Nephron progenitor cell (in vitro differentiated cells): ENCODE results near the gene SOS1.

Experiments
- DNase-seq: peaks from one replicate; pipeline ENCODE4 v3.0.0; 2021
- H3K27ac Mint-ChIP-seq: 2 replicates; pipeline ENCODE4 v1.8.0; 2021; ENCODE audit warnings: mild to moderate bottlenecking, moderate library complexity, mixed read lengths
- H3K27me3 Mint-ChIP-seq: 2 replicates; pipeline ENCODE4 v1.8.0; 2021; ENCODE audit warnings: mild to moderate bottlenecking, low read depth, mixed read lengths; ENCODE audit not compliant: poor library complexity
- H3K36me3 Mint-ChIP-seq: 2 replicates; pipeline ENCODE4 v1.8.0; 2021; ENCODE audit warnings: low read depth, mixed read lengths
- H3K4me1 Mint-ChIP-seq: 2 replicates; pipeline ENCODE4 v1.8.0; 2021; ENCODE audit warnings: mixed read lengths
- H3K4me3 Mint-ChIP-seq: 2 replicates; pipeline ENCODE4 v1.8.0; 2021; ENCODE audit warnings: mild to moderate bottlenecking, moderate library complexity, mixed read lengths
- H3K9me3 Mint-ChIP-seq: 2 replicates; pipeline ENCODE4 v1.8.0; 2021; ENCODE audit warnings: mild to moderate bottlenecking, moderate library complexity, mixed read lengths
- TF ChIP-seq, protein P1 (sequence below): fragments of 200-600 bp; sonication (generic); IDR thresholded peaks from 2 replicates; pipeline ENCODE4 v1.5.0; 2021; ENCODE audit warnings: antibody characterized with exemption

SOS1 gene

DNA sequence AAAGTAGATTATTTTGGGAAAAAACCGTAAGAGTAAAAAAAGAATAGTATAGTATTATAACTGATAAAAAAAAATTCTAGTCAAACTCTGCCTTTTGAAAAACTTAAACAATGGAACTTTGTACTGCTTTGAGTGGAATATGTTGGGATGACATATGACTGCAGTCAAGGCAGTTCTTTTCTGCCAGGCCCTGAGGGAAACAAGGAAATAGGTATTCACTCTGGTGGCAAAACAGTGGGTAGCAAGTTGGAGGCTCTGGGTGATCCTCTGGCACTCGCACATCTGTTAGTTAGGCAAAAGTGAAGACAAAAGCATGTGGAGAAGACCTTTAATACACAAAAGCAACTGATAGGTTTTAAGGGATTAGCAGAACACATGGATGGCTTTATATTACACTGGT lies 129.0 kb downstream of the SOS1 start:
- Mint-ChIP-seq H3K4me1 (no peaks in the 10 kb centered on the region), H3K4me3 (no peak overlapping the region), H3K27ac (no peak overlapping the region), H3K36me3 (peaks cover 39% of the 10 kb centered on the region), H3K9me3 (no peaks in the 10 kb centered on the region), H3K27me3 (no peaks in the 10 kb centered on the region)
- TF ChIP-seq, protein P1, sequence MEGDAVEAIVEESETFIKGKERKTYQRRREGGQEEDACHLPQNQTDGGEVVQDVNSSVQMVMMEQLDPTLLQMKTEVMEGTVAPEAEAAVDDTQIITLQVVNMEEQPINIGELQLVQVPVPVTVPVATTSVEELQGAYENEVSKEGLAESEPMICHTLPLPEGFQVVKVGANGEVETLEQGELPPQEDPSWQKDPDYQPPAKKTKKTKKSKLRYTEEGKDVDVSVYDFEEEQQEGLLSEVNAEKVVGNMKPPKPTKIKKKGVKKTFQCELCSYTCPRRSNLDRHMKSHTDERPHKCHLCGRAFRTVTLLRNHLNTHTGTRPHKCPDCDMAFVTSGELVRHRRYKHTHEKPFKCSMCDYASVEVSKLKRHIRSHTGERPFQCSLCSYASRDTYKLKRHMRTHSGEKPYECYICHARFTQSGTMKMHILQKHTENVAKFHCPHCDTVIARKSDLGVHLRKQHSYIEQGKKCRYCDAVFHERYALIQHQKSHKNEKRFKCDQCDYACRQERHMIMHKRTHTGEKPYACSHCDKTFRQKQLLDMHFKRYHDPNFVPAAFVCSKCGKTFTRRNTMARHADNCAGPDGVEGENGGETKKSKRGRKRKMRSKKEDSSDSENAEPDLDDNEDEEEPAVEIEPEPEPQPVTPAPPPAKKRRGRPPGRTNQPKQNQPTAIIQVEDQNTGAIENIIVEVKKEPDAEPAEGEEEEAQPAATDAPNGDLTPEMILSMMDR: no peak
- DNase-seq: no peak

DNA sequence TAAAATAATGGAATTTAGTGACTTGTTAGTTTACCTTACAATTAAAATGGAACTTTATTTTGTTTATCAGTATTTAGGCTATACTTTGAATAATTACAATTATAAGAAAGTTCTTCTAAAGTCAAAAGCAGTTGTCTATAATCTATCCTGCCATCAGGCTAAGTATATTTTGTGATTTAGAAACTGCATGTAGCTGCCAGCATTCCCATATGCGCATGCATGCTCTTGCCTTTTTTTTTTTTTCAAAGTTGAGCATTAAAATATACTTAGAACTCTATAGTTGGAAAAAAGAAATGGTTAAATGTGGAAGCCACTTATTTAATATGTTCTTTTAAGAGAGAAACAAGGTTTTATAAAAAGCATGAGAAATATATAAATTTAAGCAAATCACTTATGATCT lies 132.1 kb downstream of the SOS1 start:
- TF ChIP-seq, protein P1: no peak
- no peaks in the 10 kb centered on the region for H3K4me1 Mint-ChIP-seq

DNA sequence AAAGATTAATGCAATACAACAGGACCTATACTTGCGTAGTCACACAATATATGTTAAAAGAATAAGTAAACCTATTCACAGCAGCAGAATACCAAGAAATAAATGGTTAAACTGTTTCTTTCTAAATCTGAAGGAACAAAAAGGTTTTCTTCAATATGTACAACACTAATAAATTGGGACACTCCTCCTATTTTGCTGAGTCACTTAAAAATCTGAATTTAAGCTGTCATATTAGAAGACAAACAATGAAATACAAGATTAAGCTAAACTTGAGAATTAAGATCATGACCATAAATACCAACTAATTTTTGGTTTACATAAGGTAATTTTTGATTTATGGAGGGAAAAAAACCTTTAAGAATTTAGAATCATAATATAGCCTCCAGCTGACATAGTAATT lies 138.4 kb downstream of the SOS1 start:
- DNase-seq: no peak
- Mint-ChIP-seq H3K36me3 (peaks cover 25% of the 10 kb centered on the region), H3K4me1 (peaks cover 7% of the 10 kb centered on the region), H3K4me3 (no peak overlapping the region), H3K27me3 (no peaks in the 10 kb centered on the region), H3K9me3 (no peaks in the 10 kb centered on the region), H3K27ac (no peak overlapping the region)
- TF ChIP-seq, protein P1: no peak

More for the DNA sequence above, 132.1 kb downstream of the SOS1 start:
- no peak overlapping the region for H3K4me3 Mint-ChIP-seq
- no peaks in the 10 kb centered on the region for H3K27me3 Mint-ChIP-seq
- DNase-seq: no peak
- no peak overlapping the region for H3K27ac Mint-ChIP-seq
- H3K36me3 Mint-ChIP-seq: peaks cover 30% of the 10 kb centered on the region
- H3K9me3 Mint-ChIP-seq: no peaks in the 10 kb centered on the region

DNA sequence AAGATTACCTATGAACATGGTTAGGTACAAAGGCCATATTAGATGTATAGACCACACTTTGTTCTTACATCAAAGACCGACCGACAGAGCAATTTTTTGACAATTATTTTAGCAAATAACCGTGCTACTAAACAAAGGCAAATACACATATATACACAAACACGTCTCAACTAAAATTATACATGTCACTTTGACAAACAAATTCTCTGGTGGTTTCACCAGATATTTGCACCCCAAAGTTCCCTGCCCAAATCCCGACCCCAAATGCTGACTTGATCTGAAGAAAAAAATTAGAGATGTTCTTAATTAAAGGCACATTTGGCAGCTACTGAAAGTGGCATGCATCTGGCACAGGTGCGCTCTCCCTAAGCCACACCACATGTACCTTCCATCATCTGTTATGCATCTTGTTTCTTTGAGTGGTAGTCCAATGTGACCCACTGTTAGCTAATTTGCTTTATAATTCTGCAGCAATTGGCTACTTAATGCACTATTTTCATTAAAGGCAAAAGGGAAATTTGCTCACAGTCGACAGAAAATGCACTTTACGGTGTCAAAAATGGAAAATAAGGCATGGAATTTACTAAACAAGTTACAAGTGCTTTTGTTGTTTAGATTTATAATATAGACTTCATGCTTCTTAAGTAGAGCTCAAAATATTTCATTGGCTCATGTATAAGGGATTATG lies 139.0 kb downstream of the SOS1 start:
- peaks cover 21% of the 10 kb centered on the region for H3K36me3 Mint-ChIP-seq
- no peaks in the 10 kb centered on the region for H3K27me3 Mint-ChIP-seq
- no peak for DNase-seq
- TF ChIP-seq, protein P1: no peak
- no peak overlapping the region for H3K27ac Mint-ChIP-seq
- H3K4me1 Mint-ChIP-seq: peaks cover 7% of the 10 kb centered on the region
- H3K4me3 Mint-ChIP-seq: no peak overlapping the region
- H3K9me3 Mint-ChIP-seq: no peaks in the 10 kb centered on the region

DNA sequence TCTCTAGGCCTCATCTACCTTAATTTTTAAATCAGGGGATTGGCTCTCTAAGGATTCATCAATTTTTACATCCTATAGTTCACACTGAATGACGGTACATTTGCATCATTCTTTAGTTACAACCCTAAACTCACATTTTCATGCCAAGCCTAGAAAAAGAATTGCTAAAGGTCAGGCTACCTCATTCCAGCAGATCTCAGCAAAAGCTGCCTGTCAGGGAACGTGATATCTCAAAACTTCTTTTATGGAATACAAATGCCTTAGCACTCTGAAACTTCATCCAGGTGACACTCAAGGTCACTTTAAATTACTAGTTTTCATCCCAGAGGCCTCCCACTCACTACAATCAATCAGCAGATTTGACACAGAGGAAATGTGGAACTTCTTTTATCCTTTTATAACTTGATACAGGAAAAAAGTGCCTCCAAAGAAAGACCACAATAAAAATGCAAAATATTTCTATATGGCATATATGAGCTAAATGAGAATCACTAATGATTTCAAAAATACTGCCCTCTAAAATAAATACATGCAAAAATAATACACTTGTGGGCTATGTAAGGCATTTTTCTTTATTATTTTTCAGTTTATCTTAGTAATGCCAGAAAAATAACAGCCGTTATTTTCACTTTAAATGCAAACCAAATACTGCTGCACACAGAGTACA lies 139.7 kb downstream of the SOS1 start:
- Mint-ChIP-seq H3K27me3 (no peaks in the 10 kb centered on the region), H3K4me1 (peaks cover 7% of the 10 kb centered on the region), H3K4me3 (no peak overlapping the region), H3K27ac (no peak overlapping the region), H3K9me3 (no peaks in the 10 kb centered on the region), H3K36me3 (peaks cover 21% of the 10 kb centered on the region)
- TF ChIP-seq, protein P1: no peak
- DNase-seq: no peak

DNA sequence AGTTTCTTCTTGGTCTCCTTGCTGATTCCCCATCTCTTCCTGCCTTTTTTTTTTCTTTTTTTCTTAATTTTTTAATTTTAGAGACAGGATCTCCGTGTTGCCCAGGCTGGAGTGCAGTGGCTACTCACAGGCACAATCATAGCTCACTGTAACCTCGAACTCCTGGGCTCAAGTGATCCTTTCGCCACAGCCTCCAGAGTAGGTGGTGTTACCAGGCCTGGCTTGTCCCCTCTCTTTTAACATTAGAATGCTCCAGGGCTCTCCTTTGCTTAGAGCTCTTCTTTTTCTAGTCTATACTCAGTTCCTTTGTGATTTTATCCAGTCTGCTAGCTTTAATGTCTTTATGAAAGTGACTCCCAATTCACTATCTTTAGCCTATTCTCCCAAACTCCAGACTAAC lies 141.9 kb downstream of the SOS1 start:
- DNase-seq: no peak

More for the DNA sequence above, 141.9 kb downstream of the SOS1 start:
- peaks cover 4% of the 10 kb centered on the region for H3K36me3 Mint-ChIP-seq
- peaks cover 22% of the 10 kb centered on the region for H3K4me1 Mint-ChIP-seq
- no peaks in the 10 kb centered on the region for H3K9me3 Mint-ChIP-seq
- H3K27me3 Mint-ChIP-seq: no peaks in the 10 kb centered on the region
- no peak overlapping the region for H3K4me3 Mint-ChIP-seq
- peak overlapping the region; percentile 84 for H3K27ac Mint-ChIP-seq
- TF ChIP-seq, protein P1: no peak
